Loucy (cell line): Measurements from ENCODE around the gene MATN4.

ENCODE experiments used
- EZH2phosphoT487 ChIP-seq: fragments of 200-600 bp; IDR thresholded peaks from 2 replicates; pipeline ENCODE4 v1.6.1; 2018; ENCODE audit warnings: antibody characterized with exemption, mild to moderate bottlenecking, moderate library complexity, borderline replicate concordance
- TF ChIP-seq, protein P1 (sequence below): fragments of 200-600 bp; sonication (generic); conservative IDR thresholded peaks from 2 replicates; pipeline ENCODE4 v1.5.1; 2014; ENCODE audit warnings: mild to moderate bottlenecking, antibody characterized with exemption, low read length

- TF ChIP-seq, protein P1, sequence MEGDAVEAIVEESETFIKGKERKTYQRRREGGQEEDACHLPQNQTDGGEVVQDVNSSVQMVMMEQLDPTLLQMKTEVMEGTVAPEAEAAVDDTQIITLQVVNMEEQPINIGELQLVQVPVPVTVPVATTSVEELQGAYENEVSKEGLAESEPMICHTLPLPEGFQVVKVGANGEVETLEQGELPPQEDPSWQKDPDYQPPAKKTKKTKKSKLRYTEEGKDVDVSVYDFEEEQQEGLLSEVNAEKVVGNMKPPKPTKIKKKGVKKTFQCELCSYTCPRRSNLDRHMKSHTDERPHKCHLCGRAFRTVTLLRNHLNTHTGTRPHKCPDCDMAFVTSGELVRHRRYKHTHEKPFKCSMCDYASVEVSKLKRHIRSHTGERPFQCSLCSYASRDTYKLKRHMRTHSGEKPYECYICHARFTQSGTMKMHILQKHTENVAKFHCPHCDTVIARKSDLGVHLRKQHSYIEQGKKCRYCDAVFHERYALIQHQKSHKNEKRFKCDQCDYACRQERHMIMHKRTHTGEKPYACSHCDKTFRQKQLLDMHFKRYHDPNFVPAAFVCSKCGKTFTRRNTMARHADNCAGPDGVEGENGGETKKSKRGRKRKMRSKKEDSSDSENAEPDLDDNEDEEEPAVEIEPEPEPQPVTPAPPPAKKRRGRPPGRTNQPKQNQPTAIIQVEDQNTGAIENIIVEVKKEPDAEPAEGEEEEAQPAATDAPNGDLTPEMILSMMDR: no peak
- no peak for TF ChIP-seq EZH2phosphoT487
Observed at GRCh38 chr20:45311589-45312211, 3.6 kb upstream of the MATN4 start.
